Effector memory CD4-positive, alpha-beta T cell (primary cell): ENCODE measurements around the gene MRPS35.
A peak's percentile ranks its signal among the peaks of the same experiment; 100 is the strongest.

ENCODE experiments used
- DNase-seq, 3 donors: peaks; one replicate each; pipeline ENCODE4 v3.0.0-alpha.2; 2020
- H3K27ac ChIP-seq: 2 replicates; pipeline ENCODE4 v1.7.0; 2013; ENCODE audit warnings: mild to moderate bottlenecking, low read length, moderate library complexity; ENCODE audit not compliant: insufficient read depth, poor library complexity, severe bottlenecking
- H3K27me3 ChIP-seq: replicated peaks from 2 replicates; pipeline ENCODE4 v1.7.0; 2013; ENCODE audit warnings: mild to moderate bottlenecking, low read length; ENCODE audit not compliant: insufficient read depth, control insufficient read depth, poor library complexity, severe bottlenecking
- H3K36me3 ChIP-seq: 2 replicates; pipeline ENCODE4 v1.7.0; 2013; ENCODE audit warnings: mild to moderate bottlenecking, low read length, moderate library complexity; ENCODE audit not compliant: control insufficient read depth, insufficient read depth
- H3K4me1 ChIP-seq: 2 replicates; pipeline ENCODE4 v1.7.0; 2013; ENCODE audit warnings: low read length, mild to moderate bottlenecking; ENCODE audit not compliant: control insufficient read depth, insufficient read depth, poor library complexity, severe bottlenecking
- H3K4me3 ChIP-seq: 2 replicates; pipeline ENCODE4 v1.7.0; 2013; ENCODE audit warnings: low read length, low read depth, mild to moderate bottlenecking; ENCODE audit not compliant: insufficient read depth, poor library complexity, severe bottlenecking
- H3K9me3 ChIP-seq: 2 replicates; pipeline ENCODE4 v1.7.0; 2013; ENCODE audit warnings: mild to moderate bottlenecking, low read length, moderate library complexity; ENCODE audit not compliant: control insufficient read depth

The MRPS35 gene

GRCh38 chr12:27705263-27705662 lies 5.4 kb upstream of the MRPS35 start:
- DNase-seq: no peak
- no peak overlapping the region for H3K4me3 ChIP-seq
- no peak overlapping the region for H3K27ac ChIP-seq
- H3K9me3 ChIP-seq: no peaks in the 10 kb centered on the region
- H3K36me3 ChIP-seq: no peaks in the 10 kb centered on the region
- no peaks in the 10 kb centered on the region for H3K4me1 ChIP-seq
- no peaks in the 10 kb centered on the region for H3K27me3 ChIP-seq

DNA sequence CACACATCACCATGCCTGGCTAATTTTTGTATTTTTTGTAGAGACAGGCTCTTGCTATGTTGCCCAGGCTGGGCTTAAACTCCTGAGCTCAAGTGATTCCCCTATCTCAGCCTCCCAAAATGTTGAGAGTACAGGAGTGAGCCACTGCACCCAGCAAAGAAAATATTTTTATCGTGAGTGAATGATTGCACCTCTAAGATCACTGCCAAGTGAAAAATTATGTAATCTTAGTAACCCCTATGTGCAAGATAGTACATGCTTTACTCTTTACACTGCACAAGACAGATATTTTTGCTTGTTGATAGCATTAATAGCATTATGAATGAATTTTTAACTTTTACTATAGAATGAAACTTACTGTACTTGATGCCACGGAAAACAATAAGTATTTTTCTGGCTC lies 3.4 kb upstream of the MRPS35 start:
- Histone ChIP-seq H3K36me3 (no peaks in the 10 kb centered on the region), H3K9me3 (no peaks in the 10 kb centered on the region), H3K4me1 (no peaks in the 10 kb centered on the region), H3K27ac (no peak overlapping the region), H3K4me3 (no peak overlapping the region), H3K27me3 (no peaks in the 10 kb centered on the region)
- DNase-seq: no peak

- no peaks in the 10 kb centered on the region for H3K27me3 ChIP-seq
- no peaks in the 10 kb centered on the region for H3K9me3 ChIP-seq
- H3K4me1 ChIP-seq: no peaks in the 10 kb centered on the region
- H3K27ac ChIP-seq: no peak overlapping the region
- DNase-seq: no peak
- H3K36me3 ChIP-seq: peaks cover 5% of the 10 kb centered on the region
- H3K4me3 ChIP-seq: no peak overlapping the region
Measured at GRCh38 chr12:27709212-27709931, 1.3 kb upstream of the MRPS35 start.

GRCh38 chr12:27709932-27710591 lies 570 bp upstream of the MRPS35 start:
- no peak for DNase-seq
- Histone ChIP-seq H3K4me3 (peak overlapping the region; percentile 94), H3K4me1 (no peaks in the 10 kb centered on the region), H3K27me3 (no peaks in the 10 kb centered on the region), H3K36me3 (peaks cover 5% of the 10 kb centered on the region), H3K27ac (peak overlapping the region; percentile 73), H3K9me3 (no peaks in the 10 kb centered on the region)

- peaks cover 7% of the 10 kb centered on the region for H3K36me3 ChIP-seq
- no peak for DNase-seq
- H3K27ac ChIP-seq: peak overlapping the region; percentile 73
- no peaks in the 10 kb centered on the region for H3K4me1 ChIP-seq
- no peaks in the 10 kb centered on the region for H3K9me3 ChIP-seq
- no peaks in the 10 kb centered on the region for H3K27me3 ChIP-seq
- H3K4me3 ChIP-seq: peak overlapping the region; percentile 94
Measured at GRCh38 chr12:27711317-27711682, 668 bp downstream of the MRPS35 start.

GRCh38 chr12:27711967-27712366 lies 1.3 kb downstream of the MRPS35 start:
- Histone ChIP-seq H3K27me3 (no peaks in the 10 kb centered on the region), H3K4me3 (no peak overlapping the region), H3K4me1 (no peaks in the 10 kb centered on the region), H3K9me3 (no peaks in the 10 kb centered on the region), H3K36me3 (peaks cover 7% of the 10 kb centered on the region), H3K27ac (no peak overlapping the region)
- no peak for DNase-seq

DNA sequence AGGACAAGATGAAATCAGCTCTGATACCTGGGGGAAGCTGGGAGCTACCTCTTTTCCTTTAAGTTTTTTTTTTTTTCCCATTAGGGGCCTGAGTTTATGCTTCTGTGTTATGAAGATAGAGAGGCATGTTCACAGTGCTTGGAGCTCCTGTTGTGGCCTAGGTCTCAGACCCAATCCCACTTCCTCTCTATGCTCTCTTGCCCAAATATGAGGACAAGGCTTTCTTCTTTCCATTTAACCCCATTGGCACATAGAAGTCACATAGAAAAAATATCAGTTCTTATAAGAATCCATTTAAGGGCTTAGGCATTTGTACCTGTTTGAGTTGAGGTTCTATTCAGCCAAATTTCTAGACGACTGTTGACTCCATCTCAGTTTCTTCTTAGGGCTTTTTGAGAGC lies 12.6 kb downstream of the MRPS35 start:
- no peak for DNase-seq
- H3K36me3 ChIP-seq: peaks cover 34% of the 10 kb centered on the region
- no peak overlapping the region for H3K4me3 ChIP-seq
- H3K9me3 ChIP-seq: no peaks in the 10 kb centered on the region
- no peak overlapping the region for H3K27ac ChIP-seq
- H3K27me3 ChIP-seq: no peaks in the 10 kb centered on the region
- no peaks in the 10 kb centered on the region for H3K4me1 ChIP-seq

DNA sequence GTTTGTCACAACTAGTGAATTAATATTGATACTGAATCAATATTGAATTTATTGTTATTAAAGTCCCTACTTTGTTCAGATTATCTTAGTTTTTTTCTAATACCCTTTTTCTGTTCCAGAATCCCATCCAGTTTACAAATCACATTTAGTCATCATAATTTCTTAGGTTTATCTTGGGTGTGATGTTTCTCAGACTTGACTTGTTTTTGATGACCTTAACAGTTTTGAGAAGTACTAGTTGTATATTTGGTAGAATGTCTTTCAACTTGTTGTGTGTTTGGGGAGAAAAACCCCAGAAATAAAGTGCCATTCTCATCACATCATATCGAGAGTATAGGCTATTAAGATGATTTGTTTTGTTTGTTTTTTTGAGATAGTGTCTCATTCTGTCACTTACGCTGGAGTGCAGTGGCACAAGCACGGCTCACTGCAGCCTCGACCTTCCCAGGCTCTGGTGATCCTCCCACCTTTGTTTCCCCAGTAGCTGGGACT lies 19.5 kb downstream of the MRPS35 start:
- no peaks in the 10 kb centered on the region for H3K9me3 ChIP-seq
- no peak overlapping the region for H3K4me3 ChIP-seq
- H3K36me3 ChIP-seq: peaks cover 24% of the 10 kb centered on the region
- H3K27ac ChIP-seq: no peak overlapping the region
- H3K4me1 ChIP-seq: no peaks in the 10 kb centered on the region
- H3K27me3 ChIP-seq: no peaks in the 10 kb centered on the region
- no peak for DNase-seq

- Histone ChIP-seq H3K4me1 (no peaks in the 10 kb centered on the region), H3K27me3 (no peaks in the 10 kb centered on the region), H3K36me3 (peaks cover 26% of the 10 kb centered on the region), H3K27ac (no peak overlapping the region), H3K4me3 (no peak overlapping the region), H3K9me3 (no peaks in the 10 kb centered on the region)
- no peak for DNase-seq
Measured at GRCh38 chr12:27732281-27732680, 21.6 kb downstream of the MRPS35 start.

DNA sequence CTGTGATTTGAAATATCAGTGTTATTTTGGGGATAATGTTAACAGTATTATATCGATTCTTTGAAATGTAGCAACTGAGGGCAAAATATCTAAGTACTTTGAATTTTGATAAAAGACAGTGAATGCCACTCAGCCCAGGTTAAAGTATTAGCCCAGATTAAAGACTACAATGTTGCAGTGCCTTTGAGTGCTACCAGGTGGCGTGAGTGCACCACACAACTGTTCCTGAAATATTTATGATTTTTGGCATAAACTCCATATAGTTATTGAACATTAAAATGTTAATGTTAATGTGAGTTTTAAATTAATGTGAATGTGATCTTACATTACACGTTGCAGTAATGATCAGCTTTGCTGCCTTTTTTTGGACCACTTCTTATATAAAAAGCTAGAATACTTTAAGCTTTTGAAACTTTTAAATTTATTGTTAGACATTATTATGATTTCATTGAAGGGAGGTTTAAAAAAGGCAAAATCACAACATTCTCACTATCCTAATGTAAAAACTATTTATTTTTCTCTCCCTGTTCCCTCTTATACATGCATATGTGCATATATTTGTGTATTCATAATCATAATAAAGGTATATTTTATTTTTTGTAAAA lies 22.5 kb downstream of the MRPS35 start:
- H3K9me3 ChIP-seq: no peaks in the 10 kb centered on the region
- no peaks in the 10 kb centered on the region for H3K4me1 ChIP-seq
- H3K36me3 ChIP-seq: peaks cover 34% of the 10 kb centered on the region
- H3K27me3 ChIP-seq: no peaks in the 10 kb centered on the region
- DNase-seq: peak in 1 of 3 donors; percentile 8
- H3K27ac ChIP-seq: no peak overlapping the region
- H3K4me3 ChIP-seq: no peak overlapping the region
